ENCODE results near the gene CD46. TPM values are rescaled to one million over a fixed set of nuclear protein-coding genes. Genes with fewer than 3 reads are reported as not detected.
A peak's percentile ranks its signal among the peaks of the same experiment; 100 is the strongest.

CD46 gene
- total and polyA plus RNA-seq, 10 of the 15 experiments (the other 5 are each of a cell fraction or from before 2014, with no cell fraction given), result 61.1 to 198 (median 81.4) TPM

DNA sequence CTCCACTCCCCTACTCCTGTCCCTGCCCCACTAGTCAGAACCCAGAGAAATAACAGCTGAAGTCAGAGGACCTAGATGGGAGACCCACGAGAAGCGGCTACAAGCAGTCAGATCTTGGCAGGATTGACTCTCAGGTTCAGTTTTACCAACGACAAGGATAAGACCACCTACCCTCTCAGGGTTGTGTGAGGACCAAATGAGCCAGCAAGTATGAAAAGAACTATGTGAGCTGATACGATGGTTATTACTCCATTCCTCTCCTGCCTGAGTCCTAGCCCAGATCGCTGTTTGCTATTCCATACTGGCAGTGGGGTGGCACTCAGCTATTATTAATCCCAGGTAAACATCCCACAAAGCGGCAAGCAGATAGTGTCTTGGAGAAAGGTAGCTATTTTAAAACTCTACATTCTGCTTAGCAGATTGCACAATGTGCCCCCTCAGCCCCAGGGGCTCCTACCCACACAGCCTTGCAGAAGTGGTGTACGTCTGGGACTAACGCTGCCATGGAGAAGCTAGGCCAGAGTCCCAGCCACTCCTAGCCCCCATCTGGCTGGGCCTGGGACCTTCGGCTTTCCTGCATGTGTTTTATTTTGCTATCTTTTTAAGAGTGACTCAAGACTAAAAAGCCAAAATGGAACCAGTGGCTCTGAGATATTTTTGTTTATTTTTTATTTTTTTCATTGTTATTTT, 58.9 kb downstream of the CD46 start:
- intact Hi-C loops (cut with micrococcal nuclease; ENCODE audit: unreplicated experiment), result no loop called here
- ChIA-PET SMC1A (ENCODE audit: uncharacterized antibody, unreplicated experiment) (interaction anchor here (0.9 to 4.3 kb wide), 10 partner anchors 9 to 76 kb away, joined by 3 to 19 read pairs (median 5); no protein-coding TSS in a partner anchor), CTCF (interaction anchor here (1.5 to 4.0 kb wide), 11 partner anchors 13 to 153 kb away, joined by 3 to 52 read pairs (median 11); no protein-coding TSS in a partner anchor), POLR2A (interaction anchor here (0.6 to 1.7 kb wide), 7 partner anchors 8 to 28 kb away, joined by 3 to 15 read pairs (median 3); no protein-coding TSS in a partner anchor), RAD21 (ENCODE audit: unreplicated experiment) (interaction anchor here (1.1 to 2.7 kb wide), 3 partner anchors 11 to 57 kb away, joined by 3 to 13 read pairs (median 7); no protein-coding TSS in a partner anchor)
- H3K9me3 ChIP-seq (replicated peaks; ENCODE audit: control insufficient read depth, insufficient read depth, low read length), result no peaks in the 10 kb centered on the region
- H4K20me1 ChIP-seq (ENCODE audit: control insufficient read depth, insufficient read depth), result peaks cover 3% of the 10 kb centered on the region
- H2AFZ ChIP-seq (ENCODE audit: control insufficient read depth, low read depth, low read length), result no peak overlapping the region
- H3K4me3 ChIP-seq, result no peak overlapping the region
- H3K27ac ChIP-seq (ENCODE audit: control insufficient read depth, insufficient read depth), result no peak overlapping the region
- peaks cover 27% of the 10 kb centered on the region for H3K4me1 ChIP-seq (ENCODE audit: control insufficient read depth, insufficient read depth, low read length)
- no peak for DNase-seq (ENCODE audit: low read depth, low spot score)
- 88% methylated on average over 9 of the region's 9 CpGs for WGBS (ENCODE audit: insufficient coverage, insufficient replicate concordance, low lambda C conversion rate, missing lambda C conversion rate)
- in situ Hi-C loops (cut with MboI), result no loop called here
- no peak overlapping the region for H3K4me2 ChIP-seq (ENCODE audit: control insufficient read depth, insufficient read depth)
- H3K27me3 ChIP-seq (replicated peaks in 1 of 2; ENCODE audit: control insufficient read depth in 2 of 2, insufficient read depth in 2 of 2, low read length in 1 of 2), result no peaks in the 10 kb centered on the region
- peaks cover 17% of the 10 kb centered on the region for H3K79me2 ChIP-seq (ENCODE audit: control insufficient read depth, insufficient read depth, low read length)
- H3K36me3 ChIP-seq (ENCODE audit: control insufficient read depth in 2 of 2, insufficient read depth in 2 of 2, low read length in 1 of 2), result peaks cover 51 to 55% of the 10 kb centered on the region in 2 experiments
- TF ChIP-seq CHD1 (IDR thresholded peaks at IDR 0.05; ENCODE audit: low read depth, low read length) (no peak), POLR2AphosphoS2 (IDR thresholded peaks at IDR 0.05; ENCODE audit: low read depth, low read length) (0 out of 2 replicates have a peak, but pooled peaks have one; percentile 43)
- H3K9ac ChIP-seq (ENCODE audit: control insufficient read depth, insufficient read depth, low read length), result no peak overlapping the region
- no peak for ATAC-seq
- no TSS peak for BruUV-seq (replicated peaks)
- no peak for FAIRE-seq

DNA sequence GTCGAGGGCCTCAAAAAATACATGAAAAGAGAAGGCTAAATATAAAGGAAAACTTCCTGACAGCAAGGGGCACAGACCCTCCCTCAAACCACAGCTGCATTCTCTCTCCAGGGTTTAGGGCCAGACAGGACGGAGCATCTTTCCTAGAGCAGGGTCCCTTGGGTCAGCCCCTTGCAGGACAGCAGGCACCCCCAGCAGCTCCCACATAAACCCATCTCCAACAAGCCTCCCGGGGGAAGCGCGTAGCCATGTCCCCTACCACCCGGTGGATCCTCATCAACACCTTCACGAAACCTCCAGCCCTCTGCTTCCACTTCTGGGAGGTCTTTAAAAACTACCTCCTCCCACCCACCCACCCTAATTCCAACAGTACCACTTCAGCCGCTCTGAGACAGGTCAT, 59.5 kb downstream of the CD46 start:
- Histone ChIP-seq H3K27me3 (replicated peaks in 1 of 2; ENCODE audit: control insufficient read depth in 2 of 2, insufficient read depth in 2 of 2, low read length in 1 of 2) (no peaks in the 10 kb centered on the region), H3K9ac (ENCODE audit: control insufficient read depth, insufficient read depth, low read length) (no peak overlapping the region), H3K4me1 (ENCODE audit: control insufficient read depth, insufficient read depth, low read length) (peaks cover 28% of the 10 kb centered on the region), H2AFZ (ENCODE audit: control insufficient read depth, low read depth, low read length) (no peak overlapping the region), H3K36me3 (ENCODE audit: control insufficient read depth in 2 of 2, insufficient read depth in 2 of 2, low read length in 1 of 2) (peaks cover 52 to 55% of the 10 kb centered on the region in 2 experiments), H4K20me1 (ENCODE audit: control insufficient read depth, insufficient read depth) (peaks cover 3% of the 10 kb centered on the region), H3K27ac (ENCODE audit: control insufficient read depth, insufficient read depth) (no peak overlapping the region), H3K9me3 (replicated peaks; ENCODE audit: control insufficient read depth, insufficient read depth, low read length) (no peaks in the 10 kb centered on the region), H3K4me2 (ENCODE audit: control insufficient read depth, insufficient read depth) (no peak overlapping the region), H3K4me3 (no peak overlapping the region), H3K79me2 (ENCODE audit: control insufficient read depth, insufficient read depth, low read length) (peaks cover 23% of the 10 kb centered on the region)
- CTCF ChIA-PET, result interaction anchor here (0.7 to 4.0 kb wide), 17 partner anchors 9 to 152 kb away, joined by 3 to 52 read pairs (median 5); no protein-coding TSS in a partner anchor
- RAD21 ChIA-PET (ENCODE audit: unreplicated experiment), result interaction anchor here (0.7 to 2.7 kb wide), 6 partner anchors 11 to 73 kb away, joined by 3 to 13 read pairs (median 6); no protein-coding TSS in a partner anchor
- BruUV-seq (replicated peaks), result no TSS peak
- WGBS (ENCODE audit: insufficient coverage, insufficient replicate concordance, low lambda C conversion rate, missing lambda C conversion rate), result 96% methylated on average over 8 of the region's 8 CpGs
- in situ Hi-C loops (cut with MboI), result no loop called here
- SMC1A ChIA-PET (ENCODE audit: uncharacterized antibody, unreplicated experiment), result interaction anchor here (0.9 to 4.3 kb wide), 17 partner anchors 8 to 151 kb away, joined by 3 to 19 read pairs (median 5); no protein-coding TSS in a partner anchor
- DNase-seq (ENCODE audit: low read depth, low spot score) (no peak), ATAC-seq (no peak), FAIRE-seq (no peak)
- intact Hi-C loops (cut with micrococcal nuclease; ENCODE audit: unreplicated experiment), result no loop called here
- POLR2A ChIA-PET, result interaction anchor here (0.6 to 1.7 kb wide), 3 partner anchors 11 to 29 kb away, joined by 5 to 15 read pairs (median 8); no protein-coding TSS in a partner anchor
- TF ChIP-seq SMAD5 (IDR thresholded peaks at IDR 0.05; ENCODE audit: low read depth) (no peak), CHD4 (IDR thresholded peaks at IDR 0.05) (no peak), CBX3 (IDR thresholded peaks at IDR 0.05; ENCODE audit: borderline replicate concordance, low read depth) (no peak), RELB (IDR thresholded peaks at IDR 0.05; ENCODE audit: low read depth) (no peak), JUND (IDR thresholded peaks at IDR 0.05; ENCODE audit: low read depth, low read length) (no peak), SMARCA5 (IDR thresholded peaks at IDR 0.05) (no peak), FOXM1 (IDR thresholded peaks at IDR 0.05; ENCODE audit: low read depth, low read length) (no peak)
- TF ChIP-seq, protein P1, sequence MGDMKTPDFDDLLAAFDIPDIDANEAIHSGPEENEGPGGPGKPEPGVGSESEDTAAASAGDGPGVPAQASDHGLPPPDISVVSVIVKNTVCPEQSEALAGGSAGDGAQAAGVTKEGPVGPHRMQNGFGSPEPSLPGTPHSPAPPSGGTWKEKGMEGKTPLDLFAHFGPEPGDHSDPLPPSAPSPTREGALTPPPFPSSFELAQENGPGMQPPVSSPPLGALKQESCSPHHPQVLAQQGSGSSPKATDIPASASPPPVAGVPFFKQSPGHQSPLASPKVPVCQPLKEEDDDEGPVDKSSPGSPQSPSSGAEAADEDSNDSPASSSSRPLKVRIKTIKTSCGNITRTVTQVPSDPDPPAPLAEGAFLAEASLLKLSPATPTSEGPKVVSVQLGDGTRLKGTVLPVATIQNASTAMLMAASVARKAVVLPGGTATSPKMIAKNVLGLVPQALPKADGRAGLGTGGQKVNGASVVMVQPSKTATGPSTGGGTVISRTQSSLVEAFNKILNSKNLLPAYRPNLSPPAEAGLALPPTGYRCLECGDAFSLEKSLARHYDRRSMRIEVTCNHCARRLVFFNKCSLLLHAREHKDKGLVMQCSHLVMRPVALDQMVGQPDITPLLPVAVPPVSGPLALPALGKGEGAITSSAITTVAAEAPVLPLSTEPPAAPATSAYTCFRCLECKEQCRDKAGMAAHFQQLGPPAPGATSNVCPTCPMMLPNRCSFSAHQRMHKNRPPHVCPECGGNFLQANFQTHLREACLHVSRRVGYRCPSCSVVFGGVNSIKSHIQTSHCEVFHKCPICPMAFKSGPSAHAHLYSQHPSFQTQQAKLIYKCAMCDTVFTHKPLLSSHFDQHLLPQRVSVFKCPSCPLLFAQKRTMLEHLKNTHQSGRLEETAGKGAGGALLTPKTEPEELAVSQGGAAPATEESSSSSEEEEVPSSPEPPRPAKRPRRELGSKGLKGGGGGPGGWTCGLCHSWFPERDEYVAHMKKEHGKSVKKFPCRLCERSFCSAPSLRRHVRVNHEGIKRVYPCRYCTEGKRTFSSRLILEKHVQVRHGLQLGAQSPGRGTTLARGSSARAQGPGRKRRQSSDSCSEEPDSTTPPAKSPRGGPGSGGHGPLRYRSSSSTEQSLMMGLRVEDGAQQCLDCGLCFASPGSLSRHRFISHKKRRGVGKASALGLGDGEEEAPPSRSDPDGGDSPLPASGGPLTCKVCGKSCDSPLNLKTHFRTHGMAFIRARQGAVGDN (IDR thresholded peaks at IDR 0.05), result no peak
